H1 (cell line): ENCODE measurements around the gene CAMK2B. TPM values are rescaled to one million over a fixed set of nuclear protein-coding genes. Genes with fewer than 3 reads are reported as not detected.

Experiments
- CTCF ChIA-PET: fragments of 300-600 bp; sonication (Branson Sonifier 250); formaldehyde crosslinking; loops from one replicate; lab custom pipeline; 2021; ENCODE audit not compliant: partially characterized antibody; lab: Charles Lee
- POLR2A ChIA-PET: fragments of 300-600 bp; sonication (Branson Sonifier 250); formaldehyde crosslinking; loops from one replicate; lab custom pipeline; 2021; ENCODE audit warnings: inconsistent platforms; ENCODE audit not compliant: partially characterized antibody; lab: Charles Lee
- DNase-seq, 2 experiments: peaks; one replicate each; pipeline versions ENCODE4 v3.0.0 to v3.0.0-alpha.2; 2010 to 2022; ENCODE audit warnings: low spot score in 2 of 2, low read depth in 1 of 2, mixed read lengths in 1 of 2
- FAIRE-seq: peaks from 2 replicates; lab custom pipeline; 2011; peaks lifted over from hg19 to GRCh38; lab: Jason Lieb, UNC
- H2AFZ ChIP-seq: 2 replicates; pipeline ENCODE4 v1.8.1; 2012; ENCODE audit warnings: low read length, inconsistent platforms
- H2AK5ac ChIP-seq: 2 replicates; pipeline ENCODE4 v1.6.1; 2013; ENCODE audit warnings: low read depth, low read length
- H2BK120ac ChIP-seq: replicated peaks from 2 replicates; pipeline ENCODE3; 2013; ENCODE audit warnings: low read depth, low read length, inconsistent platforms
- H2BK12ac ChIP-seq: 2 replicates; pipeline ENCODE4 v1.6.1; 2013; ENCODE audit warnings: low read depth, low read length
- H2BK15ac ChIP-seq: 2 replicates; pipeline ENCODE4 v1.6.1; 2013; ENCODE audit warnings: low read length
- H2BK20ac ChIP-seq: 2 replicates; pipeline ENCODE4 v1.6.1; 2013; ENCODE audit warnings: low read length
- H2BK5ac ChIP-seq: 2 replicates; pipeline ENCODE4 v1.6.1; 2013; ENCODE audit warnings: low read depth, low read length
- H3K14ac ChIP-seq: 2 replicates; pipeline ENCODE4 v1.6.1; 2013; ENCODE audit warnings: inconsistent platforms; ENCODE audit not compliant: insufficient read length
- H3K18ac ChIP-seq: 2 replicates; pipeline ENCODE4 v1.6.1; 2013; ENCODE audit warnings: low read length; ENCODE audit errors: extremely low read depth
- H3K23ac ChIP-seq: 2 replicates; pipeline ENCODE4 v1.6.1; 2013; ENCODE audit warnings: inconsistent platforms; ENCODE audit not compliant: insufficient read length
- H3K23me2 ChIP-seq: 2 replicates; pipeline ENCODE4 v1.6.1; 2013; ENCODE audit warnings: low read depth, low read length
- H3K27ac ChIP-seq: 2 replicates; pipeline ENCODE4 v1.6.1; 2011; ENCODE audit warnings: low read depth, low read length, inconsistent platforms
- H3K27me3 ChIP-seq, 4 experiments: replicated peaks in 1 of 4; 1 replicate in 1 of 4; 2 replicates in 3 of 4; pipeline versions ENCODE4 v1.6.1 to v1.8.1; 2011 to 2013; ENCODE audit warnings: low read length in 3 of 4, mild to moderate bottlenecking in 3 of 4, inconsistent platforms in 2 of 4, mixed read lengths in 2 of 4, moderate library complexity in 1 of 4; ENCODE audit not compliant: control insufficient read depth in 3 of 4, insufficient read depth in 3 of 4; ENCODE audit errors: extremely low read depth in 1 of 4
- H3K36me3 ChIP-seq, 4 experiments: 2 replicates each; pipeline versions ENCODE4 v1.6.1 to v1.8.1; 2011 to 2013; ENCODE audit warnings: mild to moderate bottlenecking in 4 of 4, low read length in 3 of 4, moderate library complexity in 2 of 4, control low read depth in 1 of 4, inconsistent platforms in 1 of 4; ENCODE audit not compliant: insufficient read depth in 4 of 4, control insufficient read depth in 2 of 4
- H3K4ac ChIP-seq: replicated peaks from 2 replicates; pipeline ENCODE3; 2013; ENCODE audit warnings: low read length, low read depth, mixed read lengths, inconsistent platforms; ENCODE audit not compliant: insufficient read length
- H3K4me1 ChIP-seq, 4 experiments: replicated peaks in 1 of 4; 1 replicate in 1 of 4; 2 replicates in 3 of 4; pipeline versions ENCODE4 v1.6.1 to v1.8.1; 2011 to 2013; ENCODE audit warnings: low read length in 3 of 4, inconsistent platforms in 2 of 4, mixed read lengths in 1 of 4; ENCODE audit not compliant: insufficient read depth in 4 of 4, control insufficient read depth in 3 of 4
- H3K4me2 ChIP-seq, 2 experiments: 2 replicates each; pipeline versions ENCODE4 v1.6.1 to v1.8.1; 2011 to 2013; ENCODE audit warnings: low read depth in 2 of 2, low read length in 2 of 2, control low read depth in 1 of 2, inconsistent platforms in 1 of 2, mild to moderate bottlenecking in 1 of 2; ENCODE audit not compliant: insufficient read depth in 1 of 2
- H3K4me3 ChIP-seq, 4 experiments: fragments of 200-600, 300-600 bp in 1 of 4; sonication (generic), shearing (Covaris generic), sonication (Bioruptor Twin) in 1 of 4; 2 replicates each; pipeline versions ENCODE4 v1.5.1 to v1.8.1; 2011 to 2016; ENCODE audit warnings: low read length in 4 of 4, low read depth in 3 of 4, control low read depth in 2 of 4, inconsistent platforms in 2 of 4, mild to moderate bottlenecking in 2 of 4, mixed read lengths in 1 of 4, moderate library complexity in 1 of 4; ENCODE audit not compliant: insufficient read depth in 2 of 4; ENCODE audit errors: extremely low read depth in 1 of 4
- H3K56ac ChIP-seq: replicated peaks from 2 replicates; pipeline ENCODE3; 2013; ENCODE audit warnings: low read depth, mild to moderate bottlenecking, mixed read lengths, low read length, inconsistent platforms; ENCODE audit not compliant: insufficient read length
- H3K79me1 ChIP-seq: 2 replicates; pipeline ENCODE4 v1.6.1; 2013; ENCODE audit warnings: low read depth, low read length, control low read depth
- H3K79me2 ChIP-seq, 2 experiments: 2 replicates each; pipeline versions ENCODE4 v1.6.1 to v1.8.1; 2012 to 2013; ENCODE audit warnings: low read length in 2 of 2, mild to moderate bottlenecking in 2 of 2, inconsistent platforms in 1 of 2; ENCODE audit not compliant: insufficient read depth in 2 of 2, control insufficient read depth in 1 of 2
- H3K9ac ChIP-seq, 4 experiments: replicated peaks in 1 of 4; 1 replicate in 1 of 4; 2 replicates in 3 of 4; pipeline versions ENCODE4 v1.6.1 to v1.8.1; 2011 to 2013; ENCODE audit warnings: low read depth in 3 of 4, low read length in 3 of 4, control low read depth in 2 of 4, mild to moderate bottlenecking in 2 of 4, moderate library complexity in 2 of 4, inconsistent platforms in 1 of 4; ENCODE audit errors: extremely low read depth in 1 of 4
- H3K9me3 ChIP-seq, 2 experiments: 2 replicates each; pipeline versions ENCODE4 v1.6.1 to v1.8.1; 2012 to 2013; ENCODE audit warnings: mild to moderate bottlenecking in 2 of 2, moderate library complexity in 2 of 2, control low read depth in 1 of 2, inconsistent platforms in 1 of 2, low read depth in 1 of 2, low read length in 1 of 2, mixed read lengths in 1 of 2; ENCODE audit not compliant: insufficient read depth in 2 of 2
- H4K20me1 ChIP-seq, 2 experiments: replicated peaks in 1 of 2; 2 replicates each; pipeline versions ENCODE3 to v1.8.1; 2011 to 2013; ENCODE audit warnings: inconsistent platforms in 2 of 2, low read length in 2 of 2, mild to moderate bottlenecking in 1 of 2; ENCODE audit not compliant: insufficient read depth in 2 of 2, control insufficient read depth in 1 of 2
- H4K5ac ChIP-seq: 2 replicates; pipeline ENCODE4 v1.6.1; 2013; ENCODE audit warnings: low read length, low read depth, mixed read lengths, inconsistent platforms; ENCODE audit not compliant: insufficient read length
- H4K8ac ChIP-seq: 2 replicates; pipeline ENCODE4 v1.8.0; 2013; ENCODE audit warnings: mild to moderate bottlenecking, moderate library complexity, low read length, inconsistent platforms; ENCODE audit not compliant: insufficient read depth; ENCODE audit errors: extremely low read depth
- H4K91ac ChIP-seq: replicated peaks from 2 replicates; pipeline ENCODE3; 2013; ENCODE audit warnings: low read length, mixed read lengths, inconsistent platforms; ENCODE audit not compliant: insufficient read length
- RXRA ChIP-seq: IDR thresholded peaks from 2 replicates; pipeline ENCODE4 v1.6.1; 2011; ENCODE audit warnings: low read depth, mild to moderate bottlenecking, low read length, moderate library complexity; ENCODE audit not compliant: insufficient read depth
- SP4 ChIP-seq: IDR thresholded peaks from 2 replicates; pipeline ENCODE4 v1.6.1; 2012; ENCODE audit warnings: low read length, inconsistent platforms
- polyA plus RNA-seq, 7 experiments: library from polyadenylated mRNA; depleted of rRNA in 3 of 7; stranded (reverse) in 5 of 7; unstranded in 2 of 7; fragments of >200 nt in 5 of 7; fragments of 200-250 nt in 2 of 7; gene quantifications; 1 replicate in 5 of 7; 2 replicates in 1 of 7; 4 replicates in 1 of 7; pipeline versions ENCODE4 v1.2.1 to v1.2.3, GENCODE V29; 2011 to 2013; ENCODE audit warnings: missing spikeins in 2 of 7, mixed read lengths in 2 of 7
- total RNA-seq: library from RNA; stranded (reverse); fragmentation: NEBNext Ultra II Directional; extraction: Animal tissue kit (Norgen Biotek cat#: 25700); gene quantifications from 2 replicates; pipeline ENCODE4 v1.2.1, GENCODE V29; 2021

The CAMK2B gene
- total and polyA plus RNA-seq, 2 of the 8 experiments (the other 6 are each of a cell fraction or from before 2014, with no cell fraction given), result 0.05 to 0.15 TPM

- Histone ChIP-seq H3K79me2 (no peaks in the 10 kb centered on the region), H3K27me3 (no peaks in the 10 kb centered on the region), H3K18ac (no peak overlapping the region), H3K23me2 (no peaks in the 10 kb centered on the region), H3K4ac (no peak overlapping the region), H4K5ac (no peak overlapping the region), H3K27ac (no peak overlapping the region), H3K14ac (no peak overlapping the region), H2BK120ac (no peak overlapping the region), H4K8ac (no peak overlapping the region), H2BK5ac (no peak overlapping the region), H3K9ac (no peak overlapping the region), H3K4me1 (0 out of 7 replicates have a peak, but pooled peaks cover 0 to 3% (median 0%) of the 10 kb centered on the region in 4 experiments), H3K4me2 (no peak overlapping the region), H4K91ac (no peak overlapping the region), H2BK15ac (no peak overlapping the region), H2BK20ac (no peak overlapping the region), H3K79me1 (no peaks in the 10 kb centered on the region), H3K4me3 (no peak overlapping the region), H3K9me3 (peaks cover 5 to 12% of the 10 kb centered on the region in 2 experiments; a peak in 2 of 4 replicates), H3K36me3 (no peaks in the 10 kb centered on the region), H2AFZ (no peak overlapping the region), H3K56ac (no peak overlapping the region), H4K20me1 (no peaks in the 10 kb centered on the region), H3K23ac (no peak overlapping the region), H2AK5ac (no peak overlapping the region), H2BK12ac (no peak overlapping the region)
- DNase-seq (no peak), FAIRE-seq (no peak)
- ChIA-PET POLR2A (interaction anchor here (1.0 kb wide), 1 partner anchor 226 kb away, joined by 3 read pairs; the partner anchor contains the start of gene DDX56), CTCF (interaction anchor here (0.6 to 4.0 kb wide), 40 partner anchors 8 to 226 kb away, joined by 3 to 39 read pairs (median 4); partner anchors contain the start of gene DDX56)
- TF ChIP-seq RXRA (no peak), SP4 (no peak)
Measured at GRCh38 chr7:44347546-44348114, 22.2 kb upstream of the CAMK2B start.
